ENCODE measurements around the gene NCR3LG1. TPM values are rescaled to one million over a fixed set of nuclear protein-coding genes. Genes with fewer than 3 reads are reported as not detected.

NCR3LG1 gene
- total RNA-seq, 1 experiment from 2014 or later: 2.0 TPM

GRCh38 chr11:17410606-17411379 is 59.2 kb downstream of the NCR3LG1 start:
- Mint-ChIP-seq H3K9me3 (no peaks in the 10 kb centered on the region), H3K27ac (no peak overlapping the region), H3K36me3 (no peaks in the 10 kb centered on the region), H3K4me1 (peaks cover 6% of the 10 kb centered on the region), H3K27me3 (ENCODE audit: low read depth) (no peaks in the 10 kb centered on the region; the same call in 1 of the 2 replicates), H3K4me3 (no peak overlapping the region)
- ChIA-PET CTCF (interaction anchor here (0.7 to 1.9 kb wide), 4 partner anchors 24 to 117 kb away, joined by 4 to 9 read pairs (median 4); no protein-coding TSS in a partner anchor), POLR2A (no interaction called here)
- DNase-seq (ENCODE audit: low spot score) (no peak), ATAC-seq (no peak)
- no peak for TF ChIP-seq MAX (CRISPR knock-in tag; IDR thresholded peaks at IDR 0.05)

GRCh38 chr11:17411418-17411817 is 59.8 kb downstream of the NCR3LG1 start:
- ATAC-seq: no peak
- ChIA-PET POLR2A (no interaction called here), CTCF (interaction anchor here (0.7 to 1.9 kb wide), 4 partner anchors 25 to 117 kb away, joined by 4 to 9 read pairs (median 4); no protein-coding TSS in a partner anchor)
- Mint-ChIP-seq H3K9me3 (no peaks in the 10 kb centered on the region), H3K36me3 (no peaks in the 10 kb centered on the region), H3K27me3 (ENCODE audit: low read depth) (no peaks in the 10 kb centered on the region; the same call in 1 of the 2 replicates), H3K4me3 (no peak overlapping the region), H3K27ac (no peak overlapping the region), H3K4me1 (peaks cover 6% of the 10 kb centered on the region)
- no peak for DNase-seq (ENCODE audit: low spot score)
- no peak for TF ChIP-seq IRF1 (CRISPR knock-in tag; IDR thresholded peaks at IDR 0.05)
- no peak for TF ChIP-seq CTCF (IDR thresholded peaks at IDR 0.05)
- TF ChIP-seq JAZF1 (CRISPR knock-in tag; IDR thresholded peaks at IDR 0.05): no peak
- TF ChIP-seq ZNF396 (CRISPR knock-in tag; IDR thresholded peaks at IDR 0.05; ENCODE audit: borderline replicate concordance): no peak
- TF ChIP-seq PREB (CRISPR knock-in tag; IDR thresholded peaks at IDR 0.05; ENCODE audit: borderline replicate concordance): no peak
- no peak for TF ChIP-seq SOX15 (CRISPR knock-in tag; IDR thresholded peaks at IDR 0.05)
- TF ChIP-seq GRHL2 (CRISPR knock-in tag; IDR thresholded peaks at IDR 0.05; ENCODE audit: insufficient replicate concordance, severe bottlenecking): no peak
- TF ChIP-seq MXD4 (CRISPR knock-in tag; IDR thresholded peaks at IDR 0.05; ENCODE audit: borderline replicate concordance): no peak

GRCh38 chr11:17412488-17413180 is 61.0 kb downstream of the NCR3LG1 start:
- TF ChIP-seq TEAD4 (CRISPR knock-in tag; IDR thresholded peaks at IDR 0.05) (no peak), CTCF (IDR thresholded peaks at IDR 0.05) (no peak), JUN (CRISPR knock-in tag; IDR thresholded peaks at IDR 0.05) (no peak), ZNF396 (CRISPR knock-in tag; IDR thresholded peaks at IDR 0.05; ENCODE audit: borderline replicate concordance) (no peak), CDX4 (CRISPR knock-in tag; IDR thresholded peaks at IDR 0.05; ENCODE audit: borderline replicate concordance) (no peak), GABPB1 (CRISPR knock-in tag; IDR thresholded peaks at IDR 0.05) (no peak), ZNF232 (CRISPR knock-in tag; IDR thresholded peaks at IDR 0.05) (no peak)
- Mint-ChIP-seq H3K36me3 (no peaks in the 10 kb centered on the region), H3K27ac (no peak overlapping the region), H3K9me3 (no peaks in the 10 kb centered on the region), H3K4me1 (peaks cover 6% of the 10 kb centered on the region), H3K4me3 (no peak overlapping the region), H3K27me3 (ENCODE audit: low read depth) (no peaks in the 10 kb centered on the region; the same call in 1 of the 2 replicates)
- ChIA-PET CTCF (interaction anchor here (0.7 to 1.9 kb wide), 7 partner anchors 9 to 176 kb away, joined by 3 to 9 read pairs (median 4); partner anchors contain the start of gene OTOG), POLR2A (no interaction called here)
- peak; percentile 62 for ATAC-seq
- DNase-seq (ENCODE audit: low spot score): no peak
